ENCODE data around the gene GRAMD1C.
A peak's percentile ranks its signal among the peaks of the same experiment; 100 is the strongest.
"Not testable (repeated sequence)": the region's sequence is repeated elsewhere in the genome, so short reads cannot be mapped to it uniquely, and the experiment has no call there.

Gene GRAMD1C
- 0.94 reads per million for total RNA-seq

DNA sequence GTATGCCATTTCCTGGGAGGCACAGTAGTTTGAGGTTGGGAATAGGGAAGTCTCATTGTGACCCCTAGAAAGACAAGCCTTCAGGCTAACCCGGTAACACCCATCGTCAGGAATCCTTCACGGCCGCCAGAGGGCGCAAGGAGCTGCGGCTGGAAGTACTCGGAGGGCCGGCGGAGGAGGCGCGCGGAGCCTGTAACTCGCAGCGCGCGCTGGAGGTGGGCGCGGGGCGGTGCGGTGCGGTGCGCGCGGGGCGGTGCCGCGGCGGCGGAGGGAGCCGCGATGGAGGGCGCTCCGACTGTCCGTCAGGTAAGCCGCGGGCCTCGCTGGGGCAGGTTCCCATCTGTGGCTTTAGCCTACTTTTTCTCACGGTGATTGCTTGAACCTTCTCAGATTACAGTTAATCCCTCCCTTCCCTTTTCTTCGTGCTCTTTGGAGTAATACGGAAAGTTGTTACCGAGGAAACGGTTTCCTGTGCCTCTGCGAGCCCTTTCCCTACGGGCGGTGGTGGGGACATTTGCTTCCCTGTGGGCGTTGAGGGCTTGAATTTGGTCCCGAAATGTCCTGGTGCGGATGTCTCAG, at the start of gene GRAMD1C:
TSS of gene GRAMD1C (plus strand) at position 158 of the 579 bp plus-strand sequence. CDS start at position 280, 122 bp downstream.
- peak; percentile 79 for DNase-seq

- DNase-seq = no peak
Observed at GRCh38 chr3:113791381-113791780, 47.2 kb upstream of the GRAMD1C start.

- no peak for DNase-seq
Observed at GRCh38 chr3:113794526-113794925, 44.1 kb upstream of the GRAMD1C start.

- no peak for DNase-seq
Observed at GRCh38 chr3:113795693-113796092, 42.9 kb upstream of the GRAMD1C start.

DNA sequence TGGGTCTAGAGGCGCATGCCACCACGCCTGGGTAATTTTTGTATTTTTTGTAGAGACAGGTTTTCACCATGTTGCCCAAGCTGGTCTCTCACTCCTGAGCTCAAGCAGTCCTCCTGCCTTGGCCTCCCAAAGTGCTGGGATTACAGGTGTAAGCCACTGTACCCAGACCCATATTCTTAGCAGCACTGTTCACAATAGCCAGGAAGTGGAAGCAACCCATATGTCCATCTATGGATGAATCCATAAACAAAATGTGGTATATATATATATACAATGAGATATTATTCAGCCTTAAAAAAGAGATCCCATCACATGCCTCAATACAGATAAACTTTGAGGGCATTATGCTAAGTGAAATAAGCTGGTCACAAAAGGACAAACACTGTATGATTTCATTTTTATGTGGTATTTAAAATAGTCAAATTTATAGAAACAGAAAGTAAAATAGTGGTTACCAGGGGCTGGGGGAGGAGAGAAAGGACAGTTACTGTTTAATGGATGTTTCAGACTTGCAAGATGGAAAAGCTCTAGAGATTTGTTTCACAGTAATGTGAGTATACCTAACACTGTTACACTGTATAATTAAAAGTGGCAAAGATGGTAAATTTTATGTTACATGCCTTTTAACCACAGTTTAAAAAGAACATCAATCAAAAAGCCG, 35.7 kb upstream of the GRAMD1C start:
- DNase-seq = no peak

- DNase-seq = no peak
Observed at GRCh38 chr3:113804661-113805060, 33.9 kb upstream of the GRAMD1C start.

- DNase-seq = no peak
Observed at GRCh38 chr3:113805249-113805648, 33.3 kb upstream of the GRAMD1C start.

DNA sequence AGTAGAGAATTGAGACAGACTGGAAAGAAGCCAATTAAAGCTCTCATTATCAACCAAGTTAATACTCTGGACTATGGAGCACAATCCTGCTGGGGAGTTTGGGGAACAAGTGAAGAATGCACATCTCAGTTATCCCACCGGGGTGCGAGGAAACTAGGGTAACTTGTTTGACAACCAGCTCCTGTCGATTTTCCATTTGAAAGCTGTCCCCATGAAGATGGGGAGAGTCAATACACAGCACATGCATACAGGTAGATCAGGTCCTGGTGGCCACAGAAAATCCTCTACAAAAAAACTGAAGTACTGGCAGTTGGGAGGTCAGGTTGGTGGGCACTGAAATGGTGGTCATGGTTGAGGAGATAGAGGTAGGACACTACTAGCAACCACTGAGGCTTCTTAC, 25.7 kb upstream of the GRAMD1C start:
- DNase-seq = no peak

- no peak for DNase-seq
Observed at GRCh38 chr3:113819866-113820265, 18.7 kb upstream of the GRAMD1C start.

DNA sequence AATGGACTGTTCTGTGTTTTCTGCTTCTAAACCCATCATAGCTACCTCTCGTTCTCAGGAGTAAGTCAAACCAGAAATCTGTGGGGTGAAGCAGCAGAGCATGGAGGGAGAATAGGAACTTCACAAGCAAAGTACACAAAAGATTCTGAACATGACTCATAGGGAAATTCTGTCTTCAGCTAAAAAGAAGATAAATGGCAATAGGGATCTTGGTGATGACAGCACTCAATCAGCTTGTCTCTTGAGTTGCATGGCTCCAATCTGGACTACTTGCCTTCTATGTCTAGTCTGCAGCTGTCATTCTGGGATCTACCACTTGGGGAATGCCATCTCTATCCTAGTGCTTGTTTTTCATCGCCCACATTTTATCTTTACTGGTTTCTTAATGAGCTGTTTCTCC, 13.5 kb upstream of the GRAMD1C start:
- DNase-seq = no peak

DNA sequence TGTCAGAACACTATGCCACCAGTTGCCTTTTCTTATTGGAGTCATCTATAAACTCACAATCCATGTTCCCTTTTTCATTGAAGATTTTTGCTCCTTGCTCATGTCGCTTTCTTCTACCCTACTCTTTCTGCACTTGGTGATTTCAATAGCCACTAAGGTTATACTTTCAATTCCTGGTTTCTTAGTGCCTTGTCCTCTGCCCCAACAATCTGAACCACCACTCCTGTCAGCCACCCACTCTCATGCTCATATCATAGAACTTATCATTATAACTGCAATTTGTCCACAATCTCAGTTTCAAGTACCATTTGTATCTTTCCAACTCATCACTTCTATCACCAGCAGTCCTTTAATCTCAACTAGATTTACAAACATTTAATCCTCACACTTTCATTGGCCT, 10.0 kb upstream of the GRAMD1C start:
- no peak for DNase-seq

- no peak for DNase-seq
Observed at GRCh38 chr3:113829576-113830354, 8.8 kb upstream of the GRAMD1C start.

- no peak for DNase-seq
Observed at GRCh38 chr3:113831103-113831355, 7.6 kb upstream of the GRAMD1C start.

- no peak for DNase-seq
Observed at GRCh38 chr3:113832477-113833164, 6.0 kb upstream of the GRAMD1C start.

DNA sequence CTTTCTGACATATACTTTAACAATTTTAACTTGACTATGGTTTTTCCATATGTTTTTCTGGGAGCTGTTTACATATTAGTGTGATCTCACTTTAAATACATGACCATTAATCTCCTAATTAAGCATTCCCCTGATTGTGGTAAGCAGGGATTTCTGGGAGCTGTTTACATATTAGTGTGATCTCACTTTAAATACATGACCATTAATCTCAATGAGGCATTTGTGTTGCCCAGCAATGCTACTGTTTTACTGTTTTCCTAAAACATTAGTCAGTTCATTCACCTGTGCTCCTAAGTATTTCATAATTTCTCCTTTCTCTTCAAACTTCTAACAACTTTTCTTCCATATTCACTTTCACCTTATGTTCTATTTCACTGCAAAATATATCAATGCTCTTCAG, 3.6 kb upstream of the GRAMD1C start:
- no peak for DNase-seq

- DNase-seq = no peak
Observed at GRCh38 chr3:113839551-113839950, 963 bp downstream of the GRAMD1C start.

- DNase-seq = no peak
Observed at GRCh38 chr3:113844622-113845222, 6.1 kb downstream of the GRAMD1C start.

GRCh38 chr3:113847247-113847646, 8.7 kb downstream of the GRAMD1C start:
- no peak for DNase-seq

- no peak for DNase-seq
Observed at GRCh38 chr3:113847664-113848461, 9.3 kb downstream of the GRAMD1C start.

DNA sequence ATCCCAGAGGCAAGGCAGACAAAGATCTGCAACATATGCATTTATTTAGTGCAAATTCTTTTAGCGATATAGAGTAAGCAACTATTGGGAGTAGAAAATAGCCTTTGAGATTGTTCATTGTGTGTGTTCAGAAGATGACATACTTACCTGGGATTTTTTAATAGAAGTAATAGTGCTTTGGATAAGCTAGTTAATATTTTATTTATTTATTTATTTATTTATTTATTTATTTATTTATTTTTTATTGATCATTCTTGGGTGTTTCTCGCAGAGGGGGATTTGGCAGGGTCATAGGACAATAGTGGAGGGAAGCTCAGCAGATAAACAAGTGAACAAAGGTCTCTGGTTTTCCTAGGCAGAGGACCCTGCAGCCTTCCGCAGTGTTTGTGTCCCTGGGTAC, 10.5 kb downstream of the GRAMD1C start:
- not testable (repeated sequence) for DNase-seq

DNA sequence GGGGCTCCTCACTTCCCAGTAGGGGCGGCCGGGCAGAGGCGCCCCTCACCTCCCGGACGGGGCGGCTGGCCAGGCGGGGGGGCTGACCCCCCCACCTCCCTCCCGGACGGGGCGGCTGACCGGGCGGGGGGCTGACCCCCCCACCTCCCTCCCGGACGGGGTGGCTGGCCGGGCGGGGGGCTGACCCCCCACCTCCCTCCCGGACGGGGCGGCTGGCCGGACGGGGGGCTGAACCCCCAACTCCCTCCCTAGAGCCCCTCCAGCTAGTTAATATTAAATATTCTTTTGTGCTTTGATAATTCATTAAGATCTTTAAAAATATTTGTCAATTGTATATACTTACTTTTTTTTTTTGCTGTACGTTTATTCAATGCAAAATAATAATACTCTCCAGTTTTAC, 11.3 kb downstream of the GRAMD1C start:
- not testable (repeated sequence) for DNase-seq

- DNase-seq = not testable (repeated sequence)
Observed at GRCh38 chr3:113850391-113850790, 11.8 kb downstream of the GRAMD1C start.
